HG03460 (cell line): Measurements from ENCODE around the gene KCNQ1.

Source experiments
- ATAC-seq: cut with Tn5 transposase; IDR thresholded peaks from one replicate; pipeline ENCODE4 v1.9.1; 2021; ENCODE audit not compliant: unreplicated experiment

KCNQ1 gene

DNA sequence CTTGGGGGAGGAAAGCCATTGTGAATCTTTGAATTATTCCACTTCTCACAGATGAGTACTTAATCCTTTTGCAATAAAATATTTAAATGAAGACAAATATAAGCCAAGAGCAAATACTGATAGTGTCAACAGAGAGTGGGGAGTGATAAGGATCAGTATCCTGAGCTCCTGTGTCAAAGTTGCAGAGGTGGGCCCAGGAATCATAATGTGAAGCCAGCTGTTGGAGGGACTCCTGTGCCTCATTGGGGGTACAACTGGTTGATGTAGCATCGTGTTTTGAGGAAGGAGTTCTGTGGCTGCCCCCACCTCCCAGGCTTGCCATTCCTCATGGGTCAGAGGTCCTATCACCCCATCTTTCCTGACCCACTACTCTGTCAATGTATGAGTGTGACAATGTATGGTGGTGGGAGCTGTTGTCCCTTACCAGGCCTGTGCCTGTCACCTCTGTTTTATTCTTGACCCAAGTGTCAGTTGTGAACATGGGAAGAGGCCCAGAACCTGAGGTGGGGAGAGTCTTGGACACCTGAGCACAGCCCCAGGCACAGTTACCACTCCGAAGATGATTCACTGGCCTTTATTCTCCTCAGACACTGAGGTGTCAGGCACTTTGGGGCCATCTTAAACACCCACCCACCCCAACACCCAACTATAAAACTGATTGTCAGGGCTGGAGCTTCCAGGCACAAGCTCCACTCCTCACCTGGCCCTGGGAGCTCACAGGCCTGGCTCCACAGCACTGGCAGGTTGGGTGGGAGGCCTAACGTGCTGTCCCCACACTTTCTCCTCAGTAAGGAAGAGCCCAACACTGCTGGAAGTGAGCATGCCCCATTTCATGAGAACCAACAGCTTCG lies 216.6 kb downstream of the KCNQ1 start:
- no peak for ATAC-seq

DNA sequence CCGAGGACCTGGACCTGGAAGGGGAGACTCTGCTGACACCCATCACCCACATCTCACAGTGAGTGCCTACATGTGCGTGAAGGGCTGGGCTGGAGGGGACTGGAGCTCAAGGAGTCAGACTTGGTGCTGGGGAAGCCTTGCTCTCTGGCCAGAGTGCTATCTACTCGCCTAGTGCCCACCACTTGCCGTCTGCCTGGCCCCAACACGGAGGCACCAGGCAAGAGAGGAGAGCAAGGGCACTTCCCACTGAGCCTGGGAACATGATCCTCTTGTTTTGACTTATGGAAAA lies 217.2 kb downstream of the KCNQ1 start:
- ATAC-seq = no peak

DNA sequence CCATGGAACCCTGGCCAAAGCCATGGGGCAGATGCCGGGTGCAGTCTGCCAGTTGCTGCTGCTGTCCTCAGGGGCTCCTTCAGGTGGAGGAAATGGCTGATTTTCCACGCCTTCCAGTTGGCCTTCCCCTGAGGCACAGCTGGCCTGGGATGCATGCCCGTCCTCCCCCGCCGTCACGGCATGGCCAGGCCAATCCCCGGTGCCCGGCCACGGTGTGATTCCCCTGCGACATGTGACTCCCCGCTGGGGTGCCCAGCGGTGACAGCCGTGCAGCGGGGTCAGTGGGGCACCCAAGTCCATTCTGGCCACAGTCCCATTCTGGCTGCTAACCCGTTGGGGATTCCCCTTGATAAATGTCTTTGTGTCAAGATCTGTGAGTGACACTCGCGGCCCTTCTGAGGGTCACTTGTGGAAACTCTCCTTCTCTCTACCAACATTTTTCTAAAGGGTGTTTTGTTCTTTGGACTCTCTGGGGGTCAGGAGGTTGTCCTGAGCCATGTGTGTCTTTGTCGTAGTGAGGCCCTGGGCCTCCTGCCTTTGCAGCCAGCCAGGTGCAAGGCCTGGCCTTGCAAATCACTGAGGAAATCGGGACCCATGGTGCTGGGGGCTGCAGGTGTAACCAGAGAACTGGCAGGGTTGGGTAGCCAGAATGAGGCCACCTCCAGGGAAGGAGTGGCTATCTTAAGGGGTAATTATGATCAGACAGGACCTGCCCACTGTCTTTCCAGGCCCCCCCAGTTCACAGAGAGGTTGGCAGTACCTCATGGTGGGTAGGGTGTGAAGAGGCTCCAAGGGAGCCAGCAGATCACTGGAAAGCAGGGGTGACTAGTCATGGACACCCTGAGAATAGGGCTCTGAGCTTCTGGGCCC lies 217.9 kb downstream of the KCNQ1 start:
- no peak for ATAC-seq

- no peak for ATAC-seq
Observed at GRCh38 chr11:2663506-2663905, 218.7 kb downstream of the KCNQ1 start.

GRCh38 chr11:2663915-2664314 lies 219.1 kb downstream of the KCNQ1 start:
- ATAC-seq = no peak

- ATAC-seq = no peak
Observed at GRCh38 chr11:2664376-2664775, 219.6 kb downstream of the KCNQ1 start.

- ATAC-seq = no peak
Observed at GRCh38 chr11:2664791-2665525, 220.2 kb downstream of the KCNQ1 start.

GRCh38 chr11:2665526-2666400 lies 221.0 kb downstream of the KCNQ1 start:
- ATAC-seq = no peak

- ATAC-seq = no peak
Observed at GRCh38 chr11:2666401-2666741, 221.6 kb downstream of the KCNQ1 start.

DNA sequence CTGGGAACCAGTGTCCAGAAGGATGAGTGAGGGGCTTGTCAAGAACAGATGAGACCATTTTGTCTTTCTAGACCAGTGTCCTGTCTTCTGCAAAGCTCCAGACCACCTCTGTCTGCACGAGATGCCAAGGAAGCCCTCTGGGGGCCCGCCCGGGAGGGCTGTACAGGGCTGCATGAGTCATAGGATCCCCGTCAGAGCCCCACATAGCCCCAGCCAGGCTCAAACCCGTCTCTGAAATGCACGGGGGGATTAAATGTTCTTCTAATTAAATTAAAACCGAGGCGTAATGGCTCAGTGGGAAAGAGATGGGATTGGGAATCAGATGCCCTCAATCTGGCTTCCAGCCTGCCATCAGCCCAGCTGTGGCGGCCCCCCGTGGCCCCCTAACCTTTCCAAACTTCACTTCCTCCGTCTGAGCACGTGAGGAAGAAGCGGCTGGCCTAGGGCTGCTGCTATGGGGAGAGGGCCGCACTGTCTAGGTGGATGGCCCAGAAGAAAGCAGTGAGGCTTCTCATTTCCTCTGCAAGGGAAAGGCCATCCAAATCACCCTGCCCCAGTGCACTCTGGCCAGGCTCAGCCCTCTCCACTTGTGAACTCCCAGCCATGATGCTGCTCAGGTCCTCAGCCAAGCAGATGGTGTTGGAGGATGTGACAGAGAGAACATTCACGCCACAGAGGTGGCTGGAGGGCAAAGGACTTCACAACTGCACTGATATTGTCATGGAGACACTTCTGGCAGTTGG lies 222.2 kb downstream of the KCNQ1 start:
- no peak for ATAC-seq

- no peak for ATAC-seq
Observed at GRCh38 chr11:2667940-2668339, 223.1 kb downstream of the KCNQ1 start.

DNA sequence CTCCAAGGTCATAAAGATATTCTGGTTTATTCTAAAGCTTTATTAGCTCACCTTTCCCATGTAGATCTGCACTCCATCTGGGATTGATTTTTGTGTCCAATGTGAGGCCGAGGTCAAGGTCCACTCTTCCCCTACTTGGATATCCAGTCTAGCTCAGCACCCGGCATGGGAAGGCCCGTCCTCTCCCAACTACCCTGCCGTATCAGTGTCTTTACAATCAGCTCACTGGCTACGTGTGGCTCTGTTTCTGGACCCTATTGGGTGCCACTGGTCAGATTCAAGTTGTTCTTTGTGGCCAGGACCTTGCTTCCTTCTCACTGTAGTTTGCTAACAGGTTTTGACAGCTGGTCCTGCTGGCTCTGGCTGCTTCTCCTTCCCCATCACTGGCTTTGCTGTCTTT lies 224.1 kb downstream of the KCNQ1 start:
- no peak for ATAC-seq

DNA sequence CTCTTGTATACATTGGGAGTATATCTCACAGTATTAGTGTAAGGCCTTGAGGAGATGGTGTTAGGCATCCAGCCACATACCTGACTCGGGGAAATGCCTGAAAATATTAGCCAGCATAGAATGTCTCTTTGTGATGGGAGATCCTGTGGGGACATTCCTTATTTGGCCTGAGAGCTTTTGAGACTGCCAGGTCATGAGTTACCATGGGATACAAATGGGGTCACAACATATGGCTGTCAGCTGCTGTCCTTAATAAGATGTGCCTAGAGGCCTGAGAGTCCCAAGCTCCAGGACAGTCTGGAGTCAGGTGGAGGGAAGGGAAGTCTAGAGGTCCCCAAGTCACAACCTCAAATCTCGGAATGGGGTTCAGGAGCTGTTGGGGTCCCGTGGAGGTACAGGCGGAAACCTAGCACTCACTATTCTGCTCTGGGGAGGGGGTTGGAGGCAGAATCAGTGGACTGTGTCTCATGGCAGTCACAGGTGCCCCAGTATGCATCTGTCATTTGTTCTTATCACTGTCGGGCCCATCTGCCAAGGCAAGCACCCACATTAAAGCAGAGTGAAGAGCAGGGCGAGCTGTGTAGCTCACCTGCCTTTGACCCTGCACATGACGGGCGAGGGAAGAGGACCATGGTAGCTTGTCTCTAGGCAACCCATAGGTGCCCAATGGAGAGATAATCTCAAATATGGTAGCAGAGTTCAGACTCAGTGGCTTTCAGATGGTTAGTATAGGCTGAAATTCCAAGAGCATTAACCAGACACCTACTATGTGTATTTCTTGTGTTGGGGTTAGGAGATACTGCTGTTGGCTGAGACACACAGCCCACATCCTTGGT lies 225.0 kb downstream of the KCNQ1 start:
- no peak for ATAC-seq

DNA sequence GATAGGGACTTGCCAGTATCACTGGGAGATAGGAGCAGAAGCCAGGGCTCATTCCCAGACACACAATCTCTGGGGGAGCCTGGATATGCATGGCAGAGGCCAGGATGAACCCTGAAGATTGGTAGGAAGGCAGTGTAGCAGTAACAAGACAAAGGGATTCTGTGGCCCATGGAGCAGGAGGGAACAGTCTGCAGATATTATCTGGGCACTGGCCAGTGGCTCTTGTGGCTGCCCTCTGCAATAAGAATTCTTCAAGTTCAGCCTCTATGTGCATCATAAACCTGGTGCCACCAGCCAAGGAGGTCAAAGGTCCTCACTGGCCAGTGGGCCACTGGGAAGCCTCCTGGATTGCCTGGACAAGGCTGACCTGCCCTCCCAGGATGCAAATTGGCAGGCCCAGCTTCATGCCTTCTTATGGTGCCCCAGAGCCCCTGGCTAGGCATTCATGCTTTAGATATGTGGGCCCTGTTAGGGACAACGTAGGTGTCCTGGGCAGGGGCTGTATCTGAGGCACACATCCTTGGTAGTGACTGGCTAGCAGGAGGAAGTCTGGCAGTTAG lies 225.8 kb downstream of the KCNQ1 start:
- ATAC-seq = no peak

GRCh38 chr11:2671748-2672147 lies 226.9 kb downstream of the KCNQ1 start:
- ATAC-seq = no peak

- ATAC-seq = no peak
Observed at GRCh38 chr11:2672553-2673249, 227.9 kb downstream of the KCNQ1 start.

GRCh38 chr11:2673250-2673610 lies 228.4 kb downstream of the KCNQ1 start:
- ATAC-seq = no peak

GRCh38 chr11:2673871-2674471 lies 229.2 kb downstream of the KCNQ1 start:
- no peak for ATAC-seq
